HG02759 (cell line): Measurements from ENCODE around the gene ADARB2.
"Not testable (repeated sequence)": the region's sequence is repeated elsewhere in the genome, so short reads cannot be mapped to it uniquely, and the experiment has no call there.

ENCODE experiments used
- ATAC-seq: cut with Tn5 transposase; IDR thresholded peaks from one replicate; pipeline ENCODE4 v1.9.1; 2021; ENCODE audit warnings: mild to moderate bottlenecking, moderate library complexity; ENCODE audit not compliant: unreplicated experiment

ADARB2 gene

GRCh38 chr10:1416456-1417037 is 320.8 kb downstream of the ADARB2 start:
- no peak for ATAC-seq

GRCh38 chr10:1414893-1415292 is 322.4 kb downstream of the ADARB2 start:
- no peak for ATAC-seq

- ATAC-seq = not testable (repeated sequence)
Measured at GRCh38 chr10:1414346-1414745, 323.0 kb downstream of the ADARB2 start.

- ATAC-seq = no peak
Measured at GRCh38 chr10:1413823-1414222, 323.5 kb downstream of the ADARB2 start.

- ATAC-seq = no peak
Measured at GRCh38 chr10:1413256-1413655, 324.1 kb downstream of the ADARB2 start.

- no peak for ATAC-seq
Measured at GRCh38 chr10:1412531-1413189, 324.7 kb downstream of the ADARB2 start.

- ATAC-seq = no peak
Measured at GRCh38 chr10:1411956-1412355, 325.4 kb downstream of the ADARB2 start.

- no peak for ATAC-seq
Measured at GRCh38 chr10:1411451-1411850, 325.9 kb downstream of the ADARB2 start.

GRCh38 chr10:1410469-1411395 is 326.6 kb downstream of the ADARB2 start:
- ATAC-seq = no peak

- no peak for ATAC-seq
Measured at GRCh38 chr10:1410032-1410431, 327.3 kb downstream of the ADARB2 start.

- ATAC-seq = no peak
Measured at GRCh38 chr10:1409392-1409791, 327.9 kb downstream of the ADARB2 start.

- no peak for ATAC-seq
Measured at GRCh38 chr10:1408651-1409367, 328.5 kb downstream of the ADARB2 start.

- no peak for ATAC-seq
Measured at GRCh38 chr10:1406967-1407945, 330.1 kb downstream of the ADARB2 start.

GRCh38 chr10:1406132-1406966 is 331.0 kb downstream of the ADARB2 start:
- ATAC-seq = no peak

GRCh38 chr10:1404323-1405260 is 332.7 kb downstream of the ADARB2 start:
- ATAC-seq = no peak

- no peak for ATAC-seq
Measured at GRCh38 chr10:1403508-1404322, 333.6 kb downstream of the ADARB2 start.
